HepG2 (cell line): Measurements from ENCODE around the gene KNL1. TPM values are rescaled to one million over a fixed set of nuclear protein-coding genes. Genes with fewer than 3 reads are reported as not detected.

ENCODE experiments used
- ASH2L ChIP-seq: fragments of 300-600, 200-600 bp; sonication (generic); IDR thresholded peaks from 2 replicates; pipeline ENCODE4 v1.7.0; 2017; ENCODE audit warnings: low read depth, mild to moderate bottlenecking, moderate library complexity, mixed read lengths, low read length; ENCODE audit not compliant: insufficient read length
- CREM ChIP-seq, 2 experiments: sonication (generic) in 1 of 2; formaldehyde crosslinking in 1 of 2; IDR thresholded peaks; 2 replicates each; pipeline versions ENCODE4 v1.4.0 to v1.6.1; 2016 to 2020; ENCODE audit warnings: antibody characterized with exemption in 1 of 2, mild to moderate bottlenecking in 1 of 2, missing genetic modification reagents in 1 of 2
- DMAP1 ChIP-seq: IDR thresholded peaks from 2 replicates; pipeline ENCODE4 v1.6.1; 2016
- EED ChIP-seq: sonication (generic); formaldehyde crosslinking; IDR thresholded peaks from 2 replicates; pipeline ENCODE4 v1.5.0; 2020; ENCODE audit warnings: mild to moderate bottlenecking, missing genetic modification reagents
- IRF2 ChIP-seq: IDR thresholded peaks from 2 replicates; pipeline ENCODE4 v1.6.1; 2018; ENCODE audit warnings: missing genetic modification reagents, missing compliant biosample characterization
- KLF12 ChIP-seq: sonication (generic); formaldehyde crosslinking; IDR thresholded peaks from 2 replicates; pipeline ENCODE4 v1.4.0; 2020; ENCODE audit warnings: missing genetic modification reagents, borderline replicate concordance
- MXI1 ChIP-seq: IDR thresholded peaks from 3 replicates; pipeline ENCODE4 v1.6.1; 2012; ENCODE audit warnings: low read depth, low read length, inconsistent platforms, borderline replicate concordance
- NFYC ChIP-seq: IDR thresholded peaks from 2 replicates; pipeline ENCODE4 v1.6.1; 2016; ENCODE audit warnings: missing genetic modification reagents, missing compliant biosample characterization
- PHF8 ChIP-seq: sonication (generic); formaldehyde crosslinking; IDR thresholded peaks from 2 replicates; pipeline ENCODE4 v1.5.0; 2020; ENCODE audit warnings: missing genetic modification reagents
- POGZ ChIP-seq: sonication (generic); formaldehyde crosslinking; IDR thresholded peaks from 2 replicates; pipeline ENCODE4 v1.4.0; 2020; ENCODE audit warnings: mild to moderate bottlenecking, missing genetic modification reagents
- REPIN1 ChIP-seq: sonication (generic); formaldehyde crosslinking; IDR thresholded peaks from 2 replicates; pipeline ENCODE4 v1.8.0; 2022; ENCODE audit warnings: missing genetic modification reagents, low read depth, mild to moderate bottlenecking, borderline replicate concordance
- RXRB ChIP-seq: IDR thresholded peaks from 2 replicates; pipeline ENCODE4 v1.6.1; 2016; ENCODE audit warnings: borderline replicate concordance, missing genetic modification reagents, missing compliant biosample characterization
- SOX6 ChIP-seq, 2 experiments: fragments of 450-650 bp in 1 of 2; sonication (generic) in 1 of 2; formaldehyde crosslinking in 1 of 2; IDR thresholded peaks; 2 replicates each; pipeline versions ENCODE4 v1.4.0 to v1.6.1; 2017 to 2020; ENCODE audit warnings: antibody characterized with exemption in 1 of 2, mild to moderate bottlenecking in 1 of 2, missing genetic modification reagents in 1 of 2
- SP2 ChIP-seq: sonication (generic); formaldehyde crosslinking; IDR thresholded peaks from 2 replicates; pipeline ENCODE4 v1.5.1; 2020; ENCODE audit warnings: mild to moderate bottlenecking, missing genetic modification reagents
- TGIF2 ChIP-seq: IDR thresholded peaks from 2 replicates; pipeline ENCODE4 v1.6.1; 2016; ENCODE audit warnings: control low read depth, missing compliant biosample characterization
- ZFP90 ChIP-seq: sonication (generic); formaldehyde crosslinking; IDR thresholded peaks from 2 replicates; pipeline ENCODE4 v1.8.0; 2022; ENCODE audit warnings: missing genetic modification reagents, mild to moderate bottlenecking, inconsistent platforms, borderline replicate concordance
- ZFX ChIP-seq: sonication (generic); formaldehyde crosslinking; IDR thresholded peaks from 2 replicates; pipeline ENCODE4 v1.4.0; 2020; ENCODE audit warnings: mild to moderate bottlenecking, low read depth, missing genetic modification reagents, moderate library complexity
- ZGPAT ChIP-seq: IDR thresholded peaks from 2 replicates; pipeline ENCODE4 v1.6.1; 2016; ENCODE audit warnings: mild to moderate bottlenecking
- ZNF124 ChIP-seq: sonication (generic); formaldehyde crosslinking; IDR thresholded peaks from 2 replicates; pipeline ENCODE4 v1.4.0; 2020; ENCODE audit warnings: missing genetic modification reagents
- ZNF33A ChIP-seq: sonication (generic); formaldehyde crosslinking; IDR thresholded peaks from 2 replicates; pipeline ENCODE4 v1.5.1; 2020; ENCODE audit warnings: missing genetic modification reagents, mild to moderate bottlenecking, moderate library complexity, borderline replicate concordance
- ZNF839 ChIP-seq: sonication (generic); formaldehyde crosslinking; IDR thresholded peaks from 2 replicates; pipeline ENCODE4 v1.4.0; 2020; ENCODE audit warnings: missing genetic modification reagents, mild to moderate bottlenecking, borderline replicate concordance
- polyA plus RNA-seq, 8 experiments: library from polyadenylated mRNA; depleted of rRNA in 3 of 8; stranded (reverse) in 7 of 8; unstranded in 1 of 8; fragments of >200 nt; fragmentation: Illumina TruSeq in 4 of 8; extraction: Trizol in 4 of 8; gene quantifications; 2 replicates each; pipeline versions ENCODE4 v1.2.1 to v1.2.3, GENCODE V29; 2011 to 2016; ENCODE audit warnings: low read depth in 4 of 8, missing spikeins in 1 of 8, mixed read lengths in 1 of 8; ENCODE audit not compliant: insufficient read depth in 1 of 8
- total RNA-seq, 5 experiments: library from RNA; depleted of rRNA; stranded (reverse); fragments of >200 nt; fragmentation: Illumina TruSeq; extraction: Trizol; gene quantifications; 2 replicates each; pipeline ENCODE4 v1.2.3, GENCODE V29; 2016; ENCODE audit warnings: low read depth in 1 of 5
- TF ChIP-seq, protein P1 (sequence below): sonication (generic); formaldehyde crosslinking; IDR thresholded peaks from 2 replicates; pipeline ENCODE4 v1.5.1; 2020; ENCODE audit warnings: mild to moderate bottlenecking, missing genetic modification reagents, moderate library complexity
- TF ChIP-seq, protein P2 (sequence below): sonication (generic); formaldehyde crosslinking; IDR thresholded peaks from 2 replicates; pipeline ENCODE4 v1.9.0; 2021; ENCODE audit warnings: missing genetic modification reagents, mild to moderate bottlenecking, borderline replicate concordance

The KNL1 gene
- total and polyA plus RNA-seq, 2 of the 13 experiments (the other 11 are each of a cell fraction or from before 2014, with no cell fraction given), result 8.0 to 21.4 TPM

DNA sequence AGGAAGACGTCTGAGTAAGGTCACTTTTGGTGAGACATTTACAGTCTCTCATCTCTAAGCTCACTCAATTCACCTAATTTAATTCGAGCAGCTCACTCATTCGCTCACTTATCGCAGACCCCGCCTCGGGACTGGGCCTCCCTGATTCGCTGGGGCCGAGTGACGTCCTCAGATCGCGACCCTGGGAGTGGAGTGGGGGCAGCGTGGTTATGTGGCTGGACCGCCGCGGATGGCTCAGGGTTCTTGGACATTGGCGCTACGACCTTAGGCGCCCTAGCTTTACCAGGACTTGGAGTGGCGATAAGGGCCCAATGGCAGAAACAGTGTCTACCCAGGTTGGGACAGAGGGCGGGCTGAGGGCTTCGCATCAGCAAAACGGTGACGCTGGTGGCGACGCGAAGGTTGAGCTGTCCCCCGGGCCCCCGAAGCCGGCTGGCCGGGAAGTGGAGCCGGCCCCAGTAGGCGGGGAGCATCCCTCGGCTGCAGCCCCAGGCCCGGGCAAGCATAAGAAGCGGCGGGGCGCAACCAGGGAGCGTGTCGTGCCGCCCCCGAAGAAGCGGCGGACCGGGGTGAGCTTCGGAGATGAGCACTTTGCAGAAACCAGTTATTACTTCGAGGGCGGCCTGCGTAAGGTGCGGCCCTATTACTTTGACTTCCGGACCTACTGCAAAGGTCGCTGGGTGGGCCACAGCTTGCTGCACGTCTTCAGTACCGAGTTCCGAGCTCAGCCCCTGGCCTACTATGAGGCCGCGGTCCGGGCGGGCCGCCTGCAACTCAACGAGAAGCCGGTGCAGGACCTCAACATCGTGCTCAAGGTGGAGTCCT, 24.7 kb upstream of the KNL1 start, which contains the start of gene RPUSD2 (continued):
- TF ChIP-seq, protein P1, sequence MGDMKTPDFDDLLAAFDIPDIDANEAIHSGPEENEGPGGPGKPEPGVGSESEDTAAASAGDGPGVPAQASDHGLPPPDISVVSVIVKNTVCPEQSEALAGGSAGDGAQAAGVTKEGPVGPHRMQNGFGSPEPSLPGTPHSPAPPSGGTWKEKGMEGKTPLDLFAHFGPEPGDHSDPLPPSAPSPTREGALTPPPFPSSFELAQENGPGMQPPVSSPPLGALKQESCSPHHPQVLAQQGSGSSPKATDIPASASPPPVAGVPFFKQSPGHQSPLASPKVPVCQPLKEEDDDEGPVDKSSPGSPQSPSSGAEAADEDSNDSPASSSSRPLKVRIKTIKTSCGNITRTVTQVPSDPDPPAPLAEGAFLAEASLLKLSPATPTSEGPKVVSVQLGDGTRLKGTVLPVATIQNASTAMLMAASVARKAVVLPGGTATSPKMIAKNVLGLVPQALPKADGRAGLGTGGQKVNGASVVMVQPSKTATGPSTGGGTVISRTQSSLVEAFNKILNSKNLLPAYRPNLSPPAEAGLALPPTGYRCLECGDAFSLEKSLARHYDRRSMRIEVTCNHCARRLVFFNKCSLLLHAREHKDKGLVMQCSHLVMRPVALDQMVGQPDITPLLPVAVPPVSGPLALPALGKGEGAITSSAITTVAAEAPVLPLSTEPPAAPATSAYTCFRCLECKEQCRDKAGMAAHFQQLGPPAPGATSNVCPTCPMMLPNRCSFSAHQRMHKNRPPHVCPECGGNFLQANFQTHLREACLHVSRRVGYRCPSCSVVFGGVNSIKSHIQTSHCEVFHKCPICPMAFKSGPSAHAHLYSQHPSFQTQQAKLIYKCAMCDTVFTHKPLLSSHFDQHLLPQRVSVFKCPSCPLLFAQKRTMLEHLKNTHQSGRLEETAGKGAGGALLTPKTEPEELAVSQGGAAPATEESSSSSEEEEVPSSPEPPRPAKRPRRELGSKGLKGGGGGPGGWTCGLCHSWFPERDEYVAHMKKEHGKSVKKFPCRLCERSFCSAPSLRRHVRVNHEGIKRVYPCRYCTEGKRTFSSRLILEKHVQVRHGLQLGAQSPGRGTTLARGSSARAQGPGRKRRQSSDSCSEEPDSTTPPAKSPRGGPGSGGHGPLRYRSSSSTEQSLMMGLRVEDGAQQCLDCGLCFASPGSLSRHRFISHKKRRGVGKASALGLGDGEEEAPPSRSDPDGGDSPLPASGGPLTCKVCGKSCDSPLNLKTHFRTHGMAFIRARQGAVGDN (CRISPR knock-in tag), result peak; percentile 88
- TF ChIP-seq ZNF33A (CRISPR knock-in tag), result no peak
- peak; percentile 90 for TF ChIP-seq NFYC
- TF ChIP-seq EED (CRISPR knock-in tag), result 0 out of 2 replicates have a peak, but pooled peaks have one; percentile 60
- TF ChIP-seq, protein P2, sequence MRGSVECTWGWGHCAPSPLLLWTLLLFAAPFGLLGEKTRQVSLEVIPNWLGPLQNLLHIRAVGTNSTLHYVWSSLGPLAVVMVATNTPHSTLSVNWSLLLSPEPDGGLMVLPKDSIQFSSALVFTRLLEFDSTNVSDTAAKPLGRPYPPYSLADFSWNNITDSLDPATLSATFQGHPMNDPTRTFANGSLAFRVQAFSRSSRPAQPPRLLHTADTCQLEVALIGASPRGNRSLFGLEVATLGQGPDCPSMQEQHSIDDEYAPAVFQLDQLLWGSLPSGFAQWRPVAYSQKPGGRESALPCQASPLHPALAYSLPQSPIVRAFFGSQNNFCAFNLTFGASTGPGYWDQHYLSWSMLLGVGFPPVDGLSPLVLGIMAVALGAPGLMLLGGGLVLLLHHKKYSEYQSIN (CRISPR knock-in tag), result no peak
- TF ChIP-seq ZGPAT (CRISPR knock-in tag), result peak; percentile 53; the same call in 1 of the 2 replicates
- peak; percentile 59; the same call in 1 of the 2 replicates for TF ChIP-seq RXRB
- peak; percentile 92 for TF ChIP-seq PHF8 (CRISPR knock-in tag)
- peak; percentile 54 for TF ChIP-seq SP2 (CRISPR knock-in tag)
- peak; percentile 91 for TF ChIP-seq IRF2
- TF ChIP-seq ZNF839 (CRISPR knock-in tag), result peak; percentile 80; the same call in 1 of the 2 replicates
- TF ChIP-seq MXI1, result peak; percentile 98; the same call in 2 of the 3 replicates
- peak; percentile 87 for TF ChIP-seq DMAP1 (CRISPR knock-in tag)
- TF ChIP-seq TGIF2 (CRISPR knock-in tag), result peak; percentile 68; the same call in 1 of the 2 replicates
- TF ChIP-seq CREM (IDR thresholded peaks at IDR 0.05), result peak; percentile 98
- peak; percentile 83 for TF ChIP-seq CREM (CRISPR knock-in tag; IDR thresholded peaks at IDR 0.05)
- no peak for TF ChIP-seq ZFP90 (CRISPR knock-in tag)
- no peak for TF ChIP-seq SOX6 (IDR thresholded peaks at IDR 0.05)
- TF ChIP-seq SOX6 (CRISPR knock-in tag; IDR thresholded peaks at IDR 0.05), result peak; percentile 29; the same call in 1 of the 2 replicates
- peak; percentile 83 for TF ChIP-seq POGZ (CRISPR knock-in tag)
- 0 out of 2 replicates have a peak, but pooled peaks have one; percentile 49 for TF ChIP-seq ZNF124
- TF ChIP-seq REPIN1 (CRISPR knock-in tag), result 0 out of 2 replicates have a peak, but pooled peaks have one; percentile 51
- peak; percentile 96 for TF ChIP-seq ASH2L
- peak; percentile 90 for TF ChIP-seq ZFX (CRISPR knock-in tag)
- no peak for TF ChIP-seq KLF12
